IPS-11a (cell line): Measurements from ENCODE around the gene PCSK7.

Source experiments
- H3K4me3 ChIP-seq: one replicate; pipeline ENCODE4 v1.5.1; 2013; ENCODE audit warnings: low read depth, low read length, control low read depth

The PCSK7 gene

DNA sequence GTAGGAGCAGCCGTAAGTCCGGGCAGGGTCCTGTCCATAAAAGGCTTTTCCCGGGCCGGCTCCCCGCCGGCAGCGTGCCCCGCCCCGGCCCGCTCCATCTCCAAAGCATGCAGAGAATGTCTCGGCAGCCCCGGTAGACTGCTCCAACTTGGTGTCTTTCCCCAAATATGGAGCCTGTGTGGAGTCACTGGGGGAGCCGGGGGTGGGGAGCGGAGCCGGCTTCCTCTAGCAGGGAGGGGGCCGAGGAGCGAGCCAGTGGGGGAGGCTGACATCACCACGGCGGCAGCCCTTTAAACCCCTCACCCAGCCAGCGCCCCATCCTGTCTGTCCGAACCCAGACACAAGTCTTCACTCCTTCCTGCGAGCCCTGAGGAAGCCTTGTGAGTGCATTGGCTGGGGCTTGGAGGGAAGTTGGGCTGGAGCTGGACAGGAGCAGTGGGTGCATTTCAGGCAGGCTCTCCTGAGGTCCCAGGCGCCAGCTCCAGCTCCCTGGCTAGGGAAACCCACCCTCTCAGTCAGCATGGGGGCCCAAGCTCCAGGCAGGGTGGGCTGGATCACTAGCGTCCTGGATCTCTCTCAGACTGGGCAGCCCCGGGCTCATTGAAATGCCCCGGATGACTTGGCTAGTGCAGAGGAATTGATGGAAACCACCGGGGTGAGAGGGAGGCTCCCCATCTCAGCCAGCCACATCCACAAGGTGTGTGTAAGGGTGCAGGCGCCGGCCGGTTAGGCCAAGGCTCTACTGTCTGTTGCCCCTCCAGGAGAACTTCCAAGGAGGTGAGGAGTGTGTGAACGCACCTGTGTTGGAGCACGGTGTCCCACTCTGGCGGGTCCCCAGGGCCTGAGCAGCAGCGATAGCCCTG lies 32.6 kb downstream of the PCSK7 start, which contains the start of gene TAGLN:
Gene TAGLN, plus strand, starts transcription at position 318 of the 863 bp plus-strand sequence. CDS start 3,644 bp downstream, outside the sequence.
- H3K4me3 ChIP-seq, result peak within 1 kb of the TSS; percentile 60

DNA sequence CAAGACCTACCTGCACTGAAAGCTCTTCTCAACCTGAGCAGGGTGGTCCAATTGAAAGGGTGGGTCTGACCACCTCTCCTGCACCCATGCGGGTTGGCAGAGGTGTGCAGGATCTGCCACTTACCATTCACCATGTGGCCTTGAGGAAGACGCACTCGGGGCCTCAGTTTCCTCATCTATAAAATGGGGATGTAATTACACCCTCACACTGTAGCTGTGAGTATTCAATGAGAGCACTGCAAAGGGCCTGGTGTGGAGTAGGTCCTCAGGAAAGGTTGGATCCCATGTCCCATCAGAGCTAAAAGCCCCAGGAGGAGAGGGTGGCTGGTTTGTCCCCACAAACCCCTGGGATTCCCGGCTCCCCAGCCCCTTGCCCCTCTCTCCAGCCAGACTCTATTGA lies 33.3 kb downstream of the PCSK7 start:
- H3K4me3 ChIP-seq, result no peak overlapping the region

DNA sequence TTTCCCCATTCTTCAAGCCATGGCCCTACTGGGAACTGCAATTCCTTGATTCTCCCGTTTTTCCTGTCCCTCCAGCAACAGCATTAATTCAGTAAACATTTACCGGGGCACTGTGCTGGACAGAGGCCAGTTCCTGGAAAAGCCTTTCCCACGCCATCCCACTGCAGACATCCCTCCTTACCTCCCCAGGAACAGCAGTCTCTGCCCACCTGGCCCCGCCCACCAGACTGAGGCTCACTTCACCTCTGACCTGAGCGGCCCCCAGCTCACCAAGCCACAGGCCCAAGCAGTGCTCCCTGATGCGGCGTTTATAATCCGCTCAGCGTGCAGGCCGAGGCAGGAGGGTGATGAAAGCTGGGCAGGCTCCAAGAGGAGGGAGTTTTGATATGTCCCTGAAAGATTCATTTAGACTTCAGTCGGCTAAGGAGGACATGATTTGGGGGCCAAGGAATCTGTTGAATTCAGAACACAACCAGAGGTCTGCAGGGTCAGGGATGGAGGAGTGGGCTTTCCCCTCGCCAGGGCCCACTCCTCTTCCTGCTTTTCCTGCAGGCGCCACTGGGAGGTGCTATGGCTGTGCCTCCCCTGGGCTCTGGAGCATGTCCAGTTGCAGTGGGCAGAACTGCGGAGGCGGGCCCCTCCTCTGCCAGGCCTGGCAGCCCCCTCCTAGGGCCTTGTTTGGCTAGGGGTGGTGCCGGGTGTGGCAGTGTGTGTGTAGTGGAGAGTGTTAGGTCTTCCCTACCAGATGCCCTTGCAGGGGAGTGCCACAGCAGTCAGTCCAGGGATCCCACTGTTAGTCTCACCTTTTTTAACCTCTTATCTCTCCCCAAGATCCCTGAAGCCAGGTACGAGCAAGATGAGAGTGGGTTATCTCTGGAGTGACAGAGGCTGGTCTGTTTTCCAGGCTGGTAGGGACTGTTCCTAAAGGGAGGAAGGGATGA lies 34.1 kb downstream of the PCSK7 start:
- no peak overlapping the region for H3K4me3 ChIP-seq

DNA sequence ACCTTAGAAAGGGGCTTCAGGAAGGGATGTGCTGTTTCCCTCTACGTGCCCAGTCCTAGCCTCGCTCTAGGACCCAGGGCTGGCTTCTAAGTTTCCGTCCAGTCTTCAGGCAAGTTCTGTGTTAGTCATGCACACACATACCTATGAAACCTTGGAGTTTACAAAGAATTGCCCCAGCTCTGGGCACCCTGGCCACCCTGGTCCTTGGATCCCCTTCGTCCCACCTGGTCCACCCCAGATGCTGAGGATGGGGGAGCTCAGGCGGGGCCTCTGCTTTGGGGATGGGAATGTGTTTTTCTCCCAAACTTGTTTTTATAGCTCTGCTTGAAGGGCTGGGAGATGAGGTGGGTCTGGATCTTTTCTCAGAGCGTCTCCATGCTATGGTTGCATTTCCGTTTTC lies 34.9 kb downstream of the PCSK7 start:
- H3K4me3 ChIP-seq, result no peak overlapping the region

DNA sequence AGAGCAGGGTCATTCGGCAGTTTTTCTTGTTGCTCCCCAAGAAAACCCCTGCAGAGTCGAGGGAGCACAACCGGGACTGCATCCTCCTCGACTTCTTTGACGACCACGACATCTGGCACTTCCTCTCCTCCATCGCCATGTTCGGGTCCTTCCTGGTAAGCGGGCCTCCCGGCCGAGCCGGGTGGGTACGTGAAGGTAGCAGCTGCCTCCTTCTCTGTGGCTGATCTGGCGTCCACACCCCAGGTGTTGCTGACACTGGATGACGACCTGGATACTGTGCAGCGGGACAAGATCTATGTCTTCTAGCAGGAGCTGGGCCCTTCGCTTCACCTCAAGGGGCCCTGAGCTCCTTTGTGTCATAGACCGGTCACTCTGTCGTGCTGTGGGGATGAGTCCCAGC lies 36.1 kb downstream of the PCSK7 start:
- no peak overlapping the region for H3K4me3 ChIP-seq

DNA sequence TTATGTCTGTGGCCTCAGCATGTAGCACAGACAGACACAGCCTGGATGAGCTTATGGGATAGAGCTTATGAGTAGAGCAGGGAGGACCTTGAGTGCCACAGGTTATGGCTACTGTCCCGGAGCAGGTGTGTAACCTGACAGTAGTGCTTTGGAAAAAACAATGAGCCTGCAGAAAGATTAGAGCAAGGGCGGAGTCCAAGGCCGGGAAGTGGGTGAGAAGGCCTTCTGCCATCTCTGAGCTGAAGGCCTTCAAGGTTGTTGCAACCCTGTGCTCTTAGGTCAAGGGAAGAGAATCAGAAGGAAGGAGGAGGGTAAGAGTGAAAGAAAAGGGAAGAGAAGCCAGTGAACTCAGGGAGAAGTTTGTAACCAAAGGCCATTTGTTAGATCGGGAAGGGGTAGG lies 36.6 kb downstream of the PCSK7 start:
- H3K4me3 ChIP-seq, result no peak overlapping the region

DNA sequence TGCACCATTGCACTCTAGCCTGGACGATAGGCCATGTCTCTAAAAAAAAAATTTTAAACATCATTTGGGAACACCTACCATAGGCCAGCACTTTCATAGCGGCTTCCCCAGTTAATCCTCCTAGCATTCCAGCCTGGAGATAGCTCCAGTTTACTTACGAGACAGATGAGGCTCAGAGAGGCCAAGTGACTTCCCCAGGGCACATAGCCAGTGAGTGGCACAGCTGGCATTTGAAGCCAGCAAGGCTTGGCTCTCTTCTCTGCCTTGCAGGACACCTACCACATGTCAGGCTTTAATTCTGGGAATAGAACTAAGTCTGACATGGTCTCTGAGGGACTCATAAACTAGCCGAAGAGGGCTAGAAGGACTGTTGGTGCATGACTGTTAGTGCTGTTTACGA lies 37.6 kb downstream of the PCSK7 start:
- H3K4me3 ChIP-seq, result no peak overlapping the region

DNA sequence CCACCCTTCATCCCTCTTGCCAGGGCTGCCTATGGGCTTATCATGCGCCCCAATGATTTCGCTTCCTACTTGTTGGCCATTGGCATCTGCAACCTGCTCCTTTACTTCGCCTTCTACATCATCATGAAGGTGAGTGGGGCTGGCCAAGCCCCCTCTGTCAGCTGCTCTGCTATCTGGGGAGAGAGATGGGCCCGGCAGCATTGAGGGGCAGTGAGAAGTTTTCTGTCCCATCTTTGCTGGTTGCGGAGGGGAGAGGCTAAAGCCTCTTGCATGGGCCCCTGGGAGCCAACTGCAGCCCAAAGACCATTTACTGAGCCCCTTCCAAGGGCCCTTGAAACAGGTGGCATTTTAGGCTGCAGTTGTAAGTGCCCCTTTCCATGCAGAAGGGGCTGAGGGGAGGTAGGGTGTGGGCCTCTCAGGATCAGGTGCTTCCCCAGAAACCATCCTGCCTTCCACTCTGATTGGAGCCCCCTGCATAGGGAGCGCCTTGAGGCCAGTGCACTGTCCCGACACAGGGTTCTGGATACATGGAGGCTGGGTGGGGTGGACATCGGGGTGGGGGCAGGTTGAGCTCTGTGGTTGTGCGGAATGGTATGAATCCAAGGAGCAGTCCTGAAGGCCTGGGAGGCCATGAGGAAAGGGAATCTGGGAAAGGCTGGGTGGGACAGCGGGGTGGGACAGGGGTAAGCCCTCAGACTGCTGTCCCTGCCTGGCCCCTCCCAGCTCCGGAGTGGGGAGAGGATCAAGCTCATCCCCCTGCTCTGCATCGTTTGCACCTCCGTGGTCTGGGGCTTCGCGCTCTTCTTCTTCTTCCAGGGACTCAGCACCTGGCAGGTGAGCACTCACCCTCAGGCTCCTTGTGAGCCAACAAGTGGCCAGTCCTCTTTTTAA lies 38.5 kb downstream of the PCSK7 start:
- no peak overlapping the region for H3K4me3 ChIP-seq

DNA sequence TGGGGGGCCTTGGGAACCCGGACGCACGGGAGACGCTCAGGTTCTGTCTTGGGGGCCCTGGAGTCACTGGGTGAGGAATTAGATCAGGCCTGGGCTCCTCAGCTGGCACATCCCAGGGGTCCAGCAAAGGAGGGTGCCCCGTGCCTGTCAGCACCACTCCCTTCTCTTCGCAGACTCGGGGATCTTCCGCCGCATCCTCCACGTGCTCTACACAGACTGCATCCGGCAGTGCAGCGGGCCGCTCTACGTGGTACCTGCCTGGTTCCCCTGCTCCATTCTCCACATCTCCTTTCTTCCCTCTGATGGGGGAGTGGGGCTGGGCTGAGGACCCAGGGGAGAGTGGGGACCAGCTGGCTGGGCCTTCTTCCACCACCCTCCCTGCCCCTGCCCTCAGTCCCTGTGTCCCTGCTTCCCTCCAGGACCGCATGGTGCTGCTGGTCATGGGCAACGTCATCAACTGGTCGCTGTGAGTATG lies 39.4 kb downstream of the PCSK7 start:
- no peak overlapping the region for H3K4me3 ChIP-seq

DNA sequence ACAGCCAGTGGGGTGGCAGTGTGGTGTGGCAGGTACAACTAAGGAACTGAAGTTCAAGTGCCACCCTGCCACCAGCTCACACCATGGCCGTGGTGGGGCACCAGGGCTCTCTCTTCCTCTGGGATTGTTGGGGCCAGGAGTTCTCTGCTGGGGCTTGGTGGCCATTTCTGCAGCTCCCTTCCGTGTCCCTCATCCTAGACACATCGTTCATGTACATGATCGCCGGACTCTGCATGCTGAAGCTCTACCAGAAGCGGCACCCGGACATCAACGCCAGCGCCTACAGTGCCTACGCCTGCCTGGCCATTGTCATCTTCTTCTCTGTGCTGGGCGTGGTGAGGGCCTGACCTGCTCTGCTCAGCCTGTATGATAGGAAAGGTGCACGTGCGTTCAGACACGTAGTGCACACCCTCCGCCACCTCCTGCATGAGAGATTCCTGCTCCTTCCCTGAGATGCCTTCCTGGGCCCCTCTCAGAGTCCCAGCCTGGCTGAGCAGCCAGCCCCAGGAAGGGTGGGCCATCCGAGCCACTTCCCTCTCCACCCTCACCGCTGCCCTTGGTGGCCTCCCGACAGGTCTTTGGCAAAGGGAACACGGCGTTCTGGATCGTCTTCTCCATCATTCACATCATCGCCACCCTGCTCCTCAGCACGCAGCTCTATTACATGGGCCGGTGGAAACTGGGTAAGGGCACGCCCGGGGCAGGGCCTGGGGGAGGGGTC lies 40.0 kb downstream of the PCSK7 start:
- no peak overlapping the region for H3K4me3 ChIP-seq

DNA sequence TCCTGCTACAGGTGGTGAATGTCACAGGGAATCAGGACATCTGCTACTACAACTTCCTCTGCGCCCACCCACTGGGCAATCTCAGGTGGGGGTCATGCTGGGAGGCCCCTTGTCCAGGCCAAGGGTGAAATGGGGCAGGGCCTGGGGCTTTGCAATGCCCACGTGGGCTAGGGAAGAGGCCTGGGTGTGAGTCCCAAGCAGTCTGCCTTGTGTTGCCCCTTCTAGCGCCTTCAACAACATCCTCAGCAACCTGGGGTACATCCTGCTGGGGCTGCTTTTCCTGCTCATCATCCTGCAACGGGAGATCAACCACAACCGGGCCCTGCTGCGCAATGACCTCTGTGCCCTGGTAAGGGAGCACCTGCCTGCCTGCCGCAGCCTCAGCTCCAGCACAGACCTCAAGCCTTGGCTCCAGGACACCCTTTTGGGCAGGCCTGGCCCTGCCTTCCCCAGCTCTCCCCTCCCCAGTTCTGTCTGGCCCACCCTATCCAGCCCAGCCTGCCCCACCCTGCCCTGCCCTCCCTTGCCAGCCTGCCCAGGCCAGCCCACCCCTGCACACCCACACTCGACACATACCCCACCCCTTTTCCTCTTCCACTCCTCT lies 41.8 kb downstream of the PCSK7 start:
- no peak overlapping the region for H3K4me3 ChIP-seq

DNA sequence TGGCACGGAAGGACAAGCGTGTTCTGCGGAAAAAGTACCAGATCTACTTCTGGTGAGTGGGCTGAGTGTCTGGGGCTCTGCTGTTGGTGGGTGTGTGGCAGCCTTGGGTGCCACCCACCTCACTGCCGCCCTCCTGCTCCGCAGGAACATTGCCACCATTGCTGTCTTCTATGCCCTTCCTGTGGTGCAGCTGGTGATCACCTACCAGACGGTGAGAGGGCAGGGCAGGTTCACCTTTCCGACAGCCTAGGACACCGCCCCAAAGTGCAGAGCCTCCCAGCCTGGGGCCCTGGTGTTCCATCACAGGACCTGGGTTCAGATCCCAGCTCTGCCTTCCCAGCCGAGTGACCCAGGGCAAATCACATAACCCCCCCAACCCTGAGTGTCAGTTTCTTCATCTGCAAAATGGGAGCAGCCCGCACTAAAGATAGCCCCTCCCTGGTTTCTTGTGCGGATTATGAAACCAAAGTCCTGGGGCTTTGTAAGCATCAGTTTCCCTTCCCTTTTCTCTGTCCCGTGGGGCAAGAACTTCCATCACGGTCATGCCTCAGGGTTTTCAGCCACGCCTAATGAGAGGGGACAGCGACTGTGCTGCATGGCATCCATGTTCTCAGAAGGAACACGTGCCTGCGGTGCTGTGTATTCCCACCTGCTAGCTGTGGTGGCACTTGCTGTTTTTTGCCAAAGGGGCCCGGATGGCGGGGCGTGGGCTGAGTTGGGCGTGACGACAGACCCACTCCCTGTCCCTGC lies 42.5 kb downstream of the PCSK7 start:
- H3K4me3 ChIP-seq, result no peak overlapping the region

DNA sequence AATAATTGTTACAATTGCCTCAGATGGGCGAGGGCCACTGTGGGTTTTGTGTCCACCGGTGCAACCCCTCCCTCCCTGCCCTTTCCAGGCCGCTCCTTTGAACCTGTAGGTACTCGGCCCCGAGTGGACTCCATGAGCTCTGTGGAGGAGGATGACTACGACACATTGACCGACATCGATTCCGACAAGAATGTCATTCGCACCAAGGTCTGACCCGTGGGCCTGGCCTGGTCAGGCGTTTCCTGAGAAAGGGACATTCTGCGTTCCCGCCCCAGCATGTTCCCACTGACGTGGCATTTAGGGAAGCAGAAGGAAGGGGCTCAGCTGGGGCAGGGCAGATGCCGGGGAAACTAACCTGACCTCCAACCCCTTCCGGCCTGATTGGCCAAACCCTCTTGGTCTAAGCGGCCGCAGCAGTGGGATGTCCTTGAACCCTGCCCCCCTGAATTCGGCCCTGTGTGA lies 43.2 kb downstream of the PCSK7 start:
- H3K4me3 ChIP-seq, result no peak overlapping the region

DNA sequence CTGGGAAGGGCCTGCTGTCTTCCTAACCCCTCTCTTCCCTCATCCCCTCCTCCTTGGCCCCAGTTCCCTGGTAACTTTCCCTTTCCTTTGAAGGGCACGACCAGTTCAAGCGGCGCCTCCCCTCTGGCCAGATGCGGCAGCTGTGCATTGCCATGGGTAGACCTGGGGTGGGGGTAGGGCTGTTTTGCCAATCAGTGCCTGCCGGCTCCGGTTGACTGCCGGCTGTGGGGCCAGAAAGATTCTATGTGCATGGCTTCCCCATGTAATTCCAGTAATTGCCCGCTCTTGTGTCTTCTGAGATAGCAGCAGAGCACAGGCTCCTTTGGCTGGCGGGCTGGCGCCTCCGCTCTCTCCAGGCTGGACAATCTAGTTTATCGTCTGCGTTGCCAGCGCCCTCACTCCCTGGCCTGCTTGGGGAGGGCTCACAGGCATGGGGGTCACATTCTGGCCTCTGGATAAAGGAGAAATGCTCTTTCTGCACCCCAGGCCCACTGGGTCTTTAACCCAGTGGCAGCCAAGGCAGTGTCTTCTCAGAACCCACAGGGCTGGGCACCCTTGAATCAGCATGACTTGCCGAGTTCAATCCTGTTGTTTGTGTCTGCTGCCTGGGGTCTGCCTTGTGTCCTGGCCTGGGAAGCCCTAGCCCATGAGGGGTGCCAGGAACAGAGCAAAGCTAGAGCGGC lies 43.9 kb downstream of the PCSK7 start:
- no peak overlapping the region for H3K4me3 ChIP-seq

DNA sequence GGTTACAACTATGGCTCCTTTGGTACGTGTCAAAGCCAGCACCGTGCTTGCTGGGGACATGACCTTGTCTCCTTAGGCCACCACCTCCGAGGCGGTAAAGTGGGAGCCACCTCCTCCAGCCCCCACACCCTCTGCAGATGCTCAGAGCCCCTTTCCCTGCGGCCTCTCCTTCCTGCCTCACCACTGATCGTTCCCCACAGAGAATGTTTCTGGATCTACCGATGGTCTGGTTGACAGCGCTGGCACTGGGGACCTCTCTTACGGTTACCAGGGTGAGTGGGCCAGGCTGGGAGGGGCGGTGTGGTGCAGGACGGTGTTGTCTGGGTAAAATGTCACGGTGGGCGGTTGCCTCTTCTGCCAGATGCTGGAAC lies 44.5 kb downstream of the PCSK7 start:
- no peak overlapping the region for H3K4me3 ChIP-seq

DNA sequence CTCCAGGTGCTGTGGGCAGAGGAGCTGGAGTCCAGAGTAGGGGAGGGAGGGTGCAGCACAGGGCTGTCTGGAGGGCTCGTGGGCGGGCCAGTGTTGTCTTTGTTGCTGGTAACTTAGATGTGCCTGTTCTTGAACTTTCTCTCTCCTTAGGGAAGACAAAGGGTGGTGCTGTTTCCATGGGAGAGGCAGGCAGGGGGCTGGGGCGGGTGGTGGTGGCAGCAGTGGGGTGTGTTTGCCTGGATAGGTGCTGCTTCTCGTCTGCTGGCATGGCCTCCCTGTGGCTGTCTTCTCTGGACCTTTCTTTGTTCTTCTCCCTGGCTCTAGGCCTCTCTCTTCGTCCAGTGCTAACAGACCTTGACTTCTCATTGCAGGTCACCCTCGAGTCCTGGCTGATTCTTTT lies 44.9 kb downstream of the PCSK7 start:
- no peak overlapping the region for H3K4me3 ChIP-seq

DNA sequence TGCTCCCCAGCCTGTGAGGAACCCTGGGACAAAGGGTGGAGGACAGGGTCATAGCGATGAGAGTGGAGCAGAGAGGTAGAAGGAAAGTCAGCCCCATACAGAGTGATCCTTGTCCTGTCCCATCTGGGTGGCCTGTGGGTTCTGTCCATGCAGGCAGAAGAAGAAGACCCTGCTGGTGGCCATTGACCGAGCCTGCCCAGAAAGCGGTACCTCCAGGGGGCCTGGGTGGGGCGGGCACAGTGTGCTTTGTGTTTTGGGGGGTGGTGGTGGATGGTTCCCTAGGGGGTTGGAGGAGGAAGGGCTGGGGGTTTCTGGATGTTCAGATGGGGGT lies 45.5 kb downstream of the PCSK7 start:
- no peak overlapping the region for H3K4me3 ChIP-seq

DNA sequence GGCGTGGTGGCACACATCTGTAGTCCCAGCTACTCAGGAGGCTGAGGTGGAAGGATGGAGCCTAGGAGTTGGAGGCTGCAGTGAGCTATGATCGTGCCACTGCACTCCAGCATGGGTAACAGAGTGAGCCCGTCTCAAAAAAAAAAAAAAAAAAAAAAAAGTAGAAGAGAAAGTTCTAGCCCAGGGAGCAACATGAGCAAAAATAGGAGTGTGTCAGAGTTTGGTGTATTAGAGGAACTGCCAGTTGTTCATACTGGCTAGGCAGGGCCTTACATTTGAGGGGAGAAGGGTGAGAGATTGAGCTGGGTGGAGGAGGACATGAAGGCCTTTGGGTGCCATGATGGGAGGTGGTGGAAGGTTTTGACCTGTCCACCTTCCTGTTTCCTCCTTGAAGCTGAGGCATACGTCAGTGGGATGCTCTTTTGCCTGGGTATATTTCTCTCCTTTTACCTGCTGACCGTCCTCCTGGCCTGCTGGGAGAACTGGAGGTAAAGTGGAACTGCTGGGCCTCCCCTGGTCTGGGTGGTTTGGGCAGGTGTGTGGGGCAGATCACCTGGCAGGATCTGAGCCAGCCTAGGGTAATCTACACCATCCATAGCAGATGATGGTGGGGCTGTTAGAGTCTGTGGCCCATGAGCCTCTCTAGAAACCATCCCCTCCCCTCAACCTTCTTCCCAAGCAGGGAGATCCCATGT lies 46.0 kb downstream of the PCSK7 start:
- H3K4me3 ChIP-seq, result no peak overlapping the region
